HCT116 (cell line): ENCODE data around the gene SUSD6. TPM values are rescaled to one million over a fixed set of nuclear protein-coding genes. Genes with fewer than 3 reads are reported as not detected.

Experiments
- ATAC-seq: fragments of 200-7000 bp; cut with Tn5 transposase; 2 replicates; pipeline ENCODE4 v1.9.1; 2020; ENCODE audit warnings: mild to moderate bottlenecking, moderate library complexity
- BruUV-seq: library from RNA; stranded (reverse); fragments of 400-500 nt; replicated peaks from 2 replicates; lab custom pipeline; 2021; lab: Mats Ljungman, UMichigan
- CTCF ChIA-PET: fragments of 300-600 bp; sonication (Branson Sonifier 250); formaldehyde crosslinking; loops from one replicate; lab custom pipeline; 2021; ENCODE audit warnings: antibody characterized with exemption; lab: Charles Lee
- POLR2A ChIA-PET: fragments of 300-600, 350-600 bp; sonication (Branson Sonifier 250); formaldehyde crosslinking; loops from one replicate; lab custom pipeline; 2021; ENCODE audit warnings: antibody characterized with exemption; lab: Charles Lee
- RAD21 ChIA-PET, 2 experiments: fragments of 300-600 bp; sonication (Branson Sonifier 250); formaldehyde crosslinking; loops; one replicate each; lab custom pipeline; 2023; ENCODE audit warnings: low total read pairs in 2 of 2; ENCODE audit not compliant: uncharacterized antibody in 2 of 2, unreplicated experiment in 2 of 2, low non-redundant PET in 1 of 2; lab: Charles Lee
- DNase-seq: peaks from one replicate; pipeline ENCODE4 v3.0.0-alpha.2; 2010; ENCODE audit warnings: low read depth, low spot score
- H2AFZ ChIP-seq: fragments of 200-600 bp; shearing (Covaris generic), sonication (generic); 2 replicates; pipeline ENCODE4 v1.6.1; 2017; ENCODE audit warnings: low read depth, mixed run types, mixed read lengths, antibody characterized with exemption, low read length; ENCODE audit not compliant: poor library complexity, severe bottlenecking
- H3K27ac ChIP-seq: 2 replicates; pipeline ENCODE4 v1.5.1; 2012; ENCODE audit warnings: low read depth, low read length
- H3K27me3 ChIP-seq: fragments of 200-600 bp; sonication (generic); 2 replicates; pipeline ENCODE4 v1.6.1; 2016; ENCODE audit warnings: mixed run types, low read length, mixed read lengths; ENCODE audit not compliant: insufficient read depth
- H3K36me3 ChIP-seq, 2 experiments: fragments of 200-500 bp in 1 of 2; fragments of 200-600 bp in 1 of 2; sonication (Bioruptor generic) in 1 of 2; sonication (generic) in 1 of 2; 2 replicates each; pipeline versions ENCODE4 v1.5.1 to v1.6.1; 2014 to 2016; ENCODE audit warnings: low read length in 2 of 2, inconsistent platforms in 1 of 2, mixed read lengths in 1 of 2, mixed run types in 1 of 2; ENCODE audit not compliant: insufficient read depth in 2 of 2, control insufficient read depth in 1 of 2
- H3K4me1 ChIP-seq, 2 experiments: fragments of 200-600 bp in 1 of 2; sonication (generic) in 1 of 2; 2 replicates each; pipeline versions ENCODE4 v1.5.1 to v1.6.1; 2012 to 2017; ENCODE audit warnings: low read length in 2 of 2, inconsistent platforms in 1 of 2, mild to moderate bottlenecking in 1 of 2, mixed read lengths in 1 of 2, mixed run types in 1 of 2, moderate library complexity in 1 of 2; ENCODE audit not compliant: insufficient read depth in 2 of 2, control insufficient read depth in 1 of 2
- H3K4me2 ChIP-seq: fragments of 200-600 bp; sonication (generic); 2 replicates; pipeline ENCODE4 v1.6.1; 2017; ENCODE audit warnings: mixed run types, low read length, mixed read lengths
- H3K4me3 ChIP-seq, 2 experiments: fragments of 200-600 bp in 1 of 2; sonication (generic) in 1 of 2; replicated peaks in 1 of 2; 2 replicates each; pipeline ENCODE4 v1.5.1; 2011 to 2016; ENCODE audit warnings: low read length in 2 of 2, control low read depth in 1 of 2, low read depth in 1 of 2, mild to moderate bottlenecking in 1 of 2, mixed read lengths in 1 of 2, mixed run types in 1 of 2
- H3K79me2 ChIP-seq: fragments of 200-600 bp; sonication (generic); 2 replicates; pipeline ENCODE4 v1.6.1; 2017; ENCODE audit warnings: mild to moderate bottlenecking, mixed run types, low read length, moderate library complexity, mixed read lengths; ENCODE audit not compliant: insufficient read depth
- H3K9ac ChIP-seq: fragments of 200-600 bp; sonication (generic); 2 replicates; pipeline ENCODE4 v1.6.1; 2016; ENCODE audit warnings: low read length, mixed read lengths
- H3K9me2 ChIP-seq: fragments of 200-600 bp; sonication (generic), shearing (Covaris generic); 2 replicates; pipeline ENCODE4 v1.6.1; 2017; ENCODE audit warnings: mixed run types, mild to moderate bottlenecking, moderate library complexity; ENCODE audit not compliant: insufficient read depth
- H3K9me3 ChIP-seq, 2 experiments: fragments of 200-500 bp in 1 of 2; fragments of 200-600 bp in 1 of 2; sonication (Bioruptor generic) in 1 of 2; sonication (generic) in 1 of 2; 2 replicates each; pipeline ENCODE4 v1.6.1; 2014 to 2017; ENCODE audit warnings: low read length in 2 of 2, mixed read lengths in 2 of 2, inconsistent platforms in 1 of 2, low read depth in 1 of 2, mild to moderate bottlenecking in 1 of 2, mixed run types in 1 of 2, moderate library complexity in 1 of 2; ENCODE audit not compliant: control insufficient read depth in 1 of 2, insufficient read depth in 1 of 2
- H4K20me1 ChIP-seq: fragments of 200-600 bp; sonication (generic), shearing (Covaris generic); 2 replicates; pipeline ENCODE4 v1.6.1; 2017; ENCODE audit warnings: mixed run types, mild to moderate bottlenecking, moderate library complexity; ENCODE audit not compliant: insufficient read depth
- ATF3 ChIP-seq: IDR thresholded peaks from 2 replicates; pipeline ENCODE4 v1.6.1; 2012
- CBX3 ChIP-seq: IDR thresholded peaks from 2 replicates; pipeline ENCODE4 v1.6.1; 2012; ENCODE audit warnings: low read depth
- CTCF ChIP-seq, 3 experiments: fragments of 200-600 bp in 1 of 3; sonication (generic) in 1 of 3; IDR thresholded peaks in 2 of 3; conservative IDR thresholded peaks in 1 of 3; 2 replicates each; pipeline ENCODE4 v1.5.1; 2012 to 2017; ENCODE audit warnings: low read depth in 2 of 3, low read length in 2 of 3, antibody characterized with exemption in 1 of 3, borderline replicate concordance in 1 of 3, control low read depth in 1 of 3, mild to moderate bottlenecking in 1 of 3, mixed read lengths in 1 of 3, mixed run types in 1 of 3, moderate library complexity in 1 of 3; ENCODE audit not compliant: insufficient read depth in 1 of 3
- EGR1 ChIP-seq: IDR thresholded peaks from 2 replicates; pipeline ENCODE4 v1.6.1; 2012; ENCODE audit warnings: low read depth
- ELF1 ChIP-seq: IDR thresholded peaks from 2 replicates; pipeline ENCODE4 v1.6.1; 2012; ENCODE audit warnings: low read depth, borderline replicate concordance
- EZH2 ChIP-seq: fragments of 200-600 bp; sonication (generic); IDR thresholded peaks from 2 replicates; pipeline ENCODE4 v1.6.1; 2017; ENCODE audit warnings: antibody characterized with exemption, mixed run types
- EZH2phosphoT487 ChIP-seq: fragments of 200-600 bp; IDR thresholded peaks from 2 replicates; pipeline ENCODE4 v1.6.1; 2018; ENCODE audit warnings: antibody characterized with exemption, borderline replicate concordance
- FOSL1 ChIP-seq: IDR thresholded peaks from 2 replicates; pipeline ENCODE4 v1.6.1; 2012; ENCODE audit warnings: low read depth
- JUND ChIP-seq: IDR thresholded peaks from 2 replicates; pipeline ENCODE4 v1.6.1; 2012
- POLR2A ChIP-seq: IDR thresholded peaks from 2 replicates; pipeline ENCODE4 v1.7.0; 2011; ENCODE audit warnings: borderline replicate concordance; ENCODE audit not compliant: insufficient read depth, insufficient read length; ENCODE audit errors: extremely low read depth
- POLR2AphosphoS5 ChIP-seq: IDR thresholded peaks from 2 replicates; pipeline ENCODE4 v1.6.1; 2011; ENCODE audit warnings: mild to moderate bottlenecking, low read depth, low read length, moderate library complexity
- RAD21 ChIP-seq: IDR thresholded peaks from 2 replicates; pipeline ENCODE4 v1.6.1; 2012; ENCODE audit warnings: low read depth, mild to moderate bottlenecking
- SIN3A ChIP-seq: IDR thresholded peaks from 2 replicates; pipeline ENCODE4 v1.6.1; 2012; ENCODE audit warnings: low read depth
- SP1 ChIP-seq: IDR thresholded peaks from 2 replicates; pipeline ENCODE4 v1.6.1; 2012; ENCODE audit warnings: low read depth
- SRF ChIP-seq: IDR thresholded peaks from 2 replicates; pipeline ENCODE4 v1.6.1; 2012; ENCODE audit warnings: low read depth
- TCF7L2 ChIP-seq: IDR thresholded peaks from 2 replicates; pipeline ENCODE4 v1.7.0; 2011; ENCODE audit warnings: borderline replicate concordance, inconsistent platforms; ENCODE audit not compliant: insufficient read depth, insufficient read length; ENCODE audit errors: extremely low read depth
- YY1 ChIP-seq: IDR thresholded peaks from 2 replicates; pipeline ENCODE4 v1.6.1; 2011; ENCODE audit warnings: low read length, low read depth, moderate library complexity, mild to moderate bottlenecking; ENCODE audit not compliant: insufficient replicate concordance; ENCODE audit errors: extremely low read depth
- ZFX ChIP-seq: fragments of 450-650 bp; IDR thresholded peaks from 2 replicates; pipeline ENCODE4 v1.6.1; 2017
- ZNF274 ChIP-seq: fragments of 200-500 bp; sonication (Bioruptor generic); IDR thresholded peaks from 2 replicates; pipeline ENCODE4 v1.6.1; 2014; ENCODE audit warnings: mild to moderate bottlenecking, low read depth, low read length, inconsistent platforms
- intact Hi-C: fragments of 100-400 bp; cut with micrococcal nuclease; formaldehyde crosslinking; loops from 2 replicates; pipeline ENCODE4 v1.10.0; 2022
- total RNA-seq: library from RNA; stranded (reverse); gene quantifications from one replicate; pipeline ENCODE4 v1.2.1, GENCODE V29; 2021; ENCODE audit not compliant: unreplicated experiment

SUSD6 gene
- total RNA-seq, 1 experiment from 2014 or later: 6.4 TPM

- TF ChIP-seq ZFX (no peak), SP1 (no peak), SIN3A (no peak), ZNF274 (no peak), SRF (no peak), TCF7L2 (no peak), YY1 (no peak), EZH2phosphoT487 (no peak), ELF1 (no peak), EGR1 (no peak), ATF3 (no peak), JUND (no peak), FOSL1 (no peak), CBX3 (no peak), EZH2 (no peak), RAD21 (no peak), POLR2A (no peak), POLR2AphosphoS5 (no peak), CTCF (IDR thresholded peaks at IDR 0.05 in 2 of 3, conservative IDR thresholded peaks at IDR 0.05 in 1 of 3; ENCODE audit: borderline replicate concordance in 1 of 3, insufficient read depth in 1 of 3, low read depth in 2 of 3, low read length in 2 of 3) (no peak)
- BruUV-seq: no TSS peak
- Histone ChIP-seq H4K20me1 (no peaks in the 10 kb centered on the region), H3K9me2 (no peaks in the 10 kb centered on the region), H3K4me3 (no peak overlapping the region), H3K9me3 (no peaks in the 10 kb centered on the region), H3K79me2 (no peaks in the 10 kb centered on the region), H3K36me3 (no peaks in the 10 kb centered on the region), H3K4me2 (no peak overlapping the region), H3K27ac (no peak overlapping the region), H3K9ac (no peak overlapping the region), H3K27me3 (no peaks in the 10 kb centered on the region), H2AFZ (no peak overlapping the region), H3K4me1 (no peaks in the 10 kb centered on the region; a peak in 1 of 4 replicates)
- ChIA-PET CTCF (no interaction called here), POLR2A (interaction anchor here (1.0 kb wide), 1 partner anchor 10 kb away, joined by 3 read pairs; no protein-coding TSS in a partner anchor), RAD21 (no interaction called here)
- no peak for DNase-seq
- intact Hi-C loops: no loop called here
- ATAC-seq: no peak
Observed at GRCh38 chr14:69688299-69688649, 76.9 kb downstream of the SUSD6 start.
